GM23338 (cell line): Measurements from ENCODE around the gene MAST4.

Experiments used
- CREB1 ChIP-seq: fragments of 250-450 bp; sonication (Bioruptor Pico); IDR thresholded peaks from 2 replicates; pipeline ENCODE4 v1.5.0; 2020; ENCODE audit warnings: low read depth, mild to moderate bottlenecking, moderate library complexity
- EZH2 ChIP-seq: fragments of 200-600 bp; sonication (generic); IDR thresholded peaks from one replicate; pipeline ENCODE4 v1.8.0; 2017; ENCODE audit warnings: antibody characterized with exemption, mild to moderate bottlenecking, low read depth; ENCODE audit not compliant: unreplicated experiment
- EZH2phosphoT487 ChIP-seq: fragments of 200-600 bp; sonication (generic); IDR thresholded peaks from one replicate; pipeline ENCODE4 v1.8.1; 2018; ENCODE audit warnings: antibody characterized with exemption; ENCODE audit not compliant: unreplicated experiment
- JUNB ChIP-seq: IDR thresholded peaks from one replicate; pipeline ENCODE4 v1.6.1; 2016; ENCODE audit warnings: antibody characterized with exemption; ENCODE audit not compliant: unreplicated experiment
- NANOG ChIP-seq: IDR thresholded peaks from 2 replicates; pipeline ENCODE4 v1.6.1; 2016; ENCODE audit warnings: antibody characterized with exemption, borderline replicate concordance
- POLR2AphosphoS5 ChIP-seq: IDR thresholded peaks from 2 replicates; pipeline ENCODE4 v1.6.1; 2016; ENCODE audit warnings: antibody characterized with exemption, low read depth
- STAT1 ChIP-seq: IDR thresholded peaks from one replicate; pipeline ENCODE4 v1.6.1; 2016; ENCODE audit warnings: antibody characterized with exemption; ENCODE audit not compliant: unreplicated experiment
- ZNF114 ChIP-seq: fragments of 250-450 bp; sonication (Bioruptor Pico); IDR thresholded peaks from 2 replicates; pipeline ENCODE4 v1.5.0; 2020; ENCODE audit warnings: mild to moderate bottlenecking, moderate library complexity
- TF ChIP-seq, protein P1 (sequence below), 2 experiments: fragments of 200-600 bp in 1 of 2; sonication (generic) in 1 of 2; conservative IDR thresholded peaks; 2 replicates each; pipeline versions ENCODE4 v1.5.1 to v1.6.1; 2016 to 2017; ENCODE audit warnings: antibody characterized with exemption in 2 of 2, low read depth in 2 of 2, mild to moderate bottlenecking in 2 of 2, moderate library complexity in 1 of 2
- TF ChIP-seq, protein P2 (sequence below): IDR thresholded peaks from one replicate; pipeline ENCODE4 v1.6.1; 2018; ENCODE audit warnings: antibody characterized with exemption; ENCODE audit not compliant: unreplicated experiment
- TF ChIP-seq, protein P3 (sequence below): IDR thresholded peaks from 2 replicates; pipeline ENCODE4 v1.6.1; 2016; ENCODE audit warnings: antibody characterized with exemption

DNA sequence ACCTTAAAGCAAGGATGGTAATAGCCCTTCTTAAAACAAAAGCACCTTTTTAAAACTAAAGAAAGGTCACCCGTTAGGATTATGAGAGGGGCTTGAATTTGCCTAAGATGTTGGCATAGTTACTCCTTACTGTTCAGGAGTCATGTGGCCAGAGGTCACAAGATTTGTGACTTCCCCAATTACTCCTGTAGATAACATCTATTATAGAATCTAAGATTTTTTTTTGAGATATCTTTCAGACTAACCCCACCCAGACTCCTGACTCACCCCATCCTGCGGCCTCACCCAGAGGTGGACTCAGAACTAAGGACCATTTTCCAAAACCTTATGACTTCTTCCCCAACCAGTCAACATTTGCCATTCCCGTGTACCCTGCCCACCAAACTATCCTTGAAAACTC lies 598.0 kb downstream of the MAST4 start:
- TF ChIP-seq, protein P1, sequence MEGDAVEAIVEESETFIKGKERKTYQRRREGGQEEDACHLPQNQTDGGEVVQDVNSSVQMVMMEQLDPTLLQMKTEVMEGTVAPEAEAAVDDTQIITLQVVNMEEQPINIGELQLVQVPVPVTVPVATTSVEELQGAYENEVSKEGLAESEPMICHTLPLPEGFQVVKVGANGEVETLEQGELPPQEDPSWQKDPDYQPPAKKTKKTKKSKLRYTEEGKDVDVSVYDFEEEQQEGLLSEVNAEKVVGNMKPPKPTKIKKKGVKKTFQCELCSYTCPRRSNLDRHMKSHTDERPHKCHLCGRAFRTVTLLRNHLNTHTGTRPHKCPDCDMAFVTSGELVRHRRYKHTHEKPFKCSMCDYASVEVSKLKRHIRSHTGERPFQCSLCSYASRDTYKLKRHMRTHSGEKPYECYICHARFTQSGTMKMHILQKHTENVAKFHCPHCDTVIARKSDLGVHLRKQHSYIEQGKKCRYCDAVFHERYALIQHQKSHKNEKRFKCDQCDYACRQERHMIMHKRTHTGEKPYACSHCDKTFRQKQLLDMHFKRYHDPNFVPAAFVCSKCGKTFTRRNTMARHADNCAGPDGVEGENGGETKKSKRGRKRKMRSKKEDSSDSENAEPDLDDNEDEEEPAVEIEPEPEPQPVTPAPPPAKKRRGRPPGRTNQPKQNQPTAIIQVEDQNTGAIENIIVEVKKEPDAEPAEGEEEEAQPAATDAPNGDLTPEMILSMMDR (conservative IDR thresholded peaks at IDR 0.05; ENCODE audit: low read depth in 2 of 2) = no peak
- no peak for TF ChIP-seq CREB1 (CRISPR knock-in tag)
- TF ChIP-seq EZH2 = no peak
- TF ChIP-seq, protein P2, sequence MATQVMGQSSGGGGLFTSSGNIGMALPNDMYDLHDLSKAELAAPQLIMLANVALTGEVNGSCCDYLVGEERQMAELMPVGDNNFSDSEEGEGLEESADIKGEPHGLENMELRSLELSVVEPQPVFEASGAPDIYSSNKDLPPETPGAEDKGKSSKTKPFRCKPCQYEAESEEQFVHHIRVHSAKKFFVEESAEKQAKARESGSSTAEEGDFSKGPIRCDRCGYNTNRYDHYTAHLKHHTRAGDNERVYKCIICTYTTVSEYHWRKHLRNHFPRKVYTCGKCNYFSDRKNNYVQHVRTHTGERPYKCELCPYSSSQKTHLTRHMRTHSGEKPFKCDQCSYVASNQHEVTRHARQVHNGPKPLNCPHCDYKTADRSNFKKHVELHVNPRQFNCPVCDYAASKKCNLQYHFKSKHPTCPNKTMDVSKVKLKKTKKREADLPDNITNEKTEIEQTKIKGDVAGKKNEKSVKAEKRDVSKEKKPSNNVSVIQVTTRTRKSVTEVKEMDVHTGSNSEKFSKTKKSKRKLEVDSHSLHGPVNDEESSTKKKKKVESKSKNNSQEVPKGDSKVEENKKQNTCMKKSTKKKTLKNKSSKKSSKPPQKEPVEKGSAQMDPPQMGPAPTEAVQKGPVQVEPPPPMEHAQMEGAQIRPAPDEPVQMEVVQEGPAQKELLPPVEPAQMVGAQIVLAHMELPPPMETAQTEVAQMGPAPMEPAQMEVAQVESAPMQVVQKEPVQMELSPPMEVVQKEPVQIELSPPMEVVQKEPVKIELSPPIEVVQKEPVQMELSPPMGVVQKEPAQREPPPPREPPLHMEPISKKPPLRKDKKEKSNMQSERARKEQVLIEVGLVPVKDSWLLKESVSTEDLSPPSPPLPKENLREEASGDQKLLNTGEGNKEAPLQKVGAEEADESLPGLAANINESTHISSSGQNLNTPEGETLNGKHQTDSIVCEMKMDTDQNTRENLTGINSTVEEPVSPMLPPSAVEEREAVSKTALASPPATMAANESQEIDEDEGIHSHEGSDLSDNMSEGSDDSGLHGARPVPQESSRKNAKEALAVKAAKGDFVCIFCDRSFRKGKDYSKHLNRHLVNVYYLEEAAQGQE = no peak
- no peak for TF ChIP-seq EZH2phosphoT487
- no peak for TF ChIP-seq JUNB
- TF ChIP-seq POLR2AphosphoS5 = no peak
- TF ChIP-seq, protein P3, sequence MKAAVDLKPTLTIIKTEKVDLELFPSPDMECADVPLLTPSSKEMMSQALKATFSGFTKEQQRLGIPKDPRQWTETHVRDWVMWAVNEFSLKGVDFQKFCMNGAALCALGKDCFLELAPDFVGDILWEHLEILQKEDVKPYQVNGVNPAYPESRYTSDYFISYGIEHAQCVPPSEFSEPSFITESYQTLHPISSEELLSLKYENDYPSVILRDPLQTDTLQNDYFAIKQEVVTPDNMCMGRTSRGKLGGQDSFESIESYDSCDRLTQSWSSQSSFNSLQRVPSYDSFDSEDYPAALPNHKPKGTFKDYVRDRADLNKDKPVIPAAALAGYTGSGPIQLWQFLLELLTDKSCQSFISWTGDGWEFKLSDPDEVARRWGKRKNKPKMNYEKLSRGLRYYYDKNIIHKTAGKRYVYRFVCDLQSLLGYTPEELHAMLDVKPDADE = no peak
- no peak for TF ChIP-seq NANOG
- no peak for TF ChIP-seq STAT1
- no peak for TF ChIP-seq ZNF114 (CRISPR knock-in tag)
